SK-N-SH (cell line): ENCODE measurements around the gene CHST12. TPM values are rescaled to one million over a fixed set of nuclear protein-coding genes. Genes with fewer than 3 reads are reported as not detected.
"Not testable (repeated sequence)": the region's sequence is repeated elsewhere in the genome, so short reads cannot be mapped to it uniquely, and the experiment has no call there.

Source experiments
- CTCF ChIA-PET: fragments of 300-600, 350-600 bp; formaldehyde crosslinking; extraction: SDS; loops from one replicate; lab custom pipeline; 2021; lab: Yijun Ruan, JAX
- POLR2A ChIA-PET: fragments of 350-600 bp; sonication (Branson Sonifier 250); formaldehyde crosslinking; extraction: SDS; loops from one replicate; lab custom pipeline; 2020; ENCODE audit warnings: antibody characterized with exemption, inconsistent platforms; lab: Yijun Ruan, JAX
- DNase-seq: peaks from one replicate; pipeline ENCODE4 v3.0.0; 2012
- H2AFZ ChIP-seq: fragments of 200-600 bp; sonication (generic); 2 replicates; pipeline ENCODE4 v1.8.1; 2016; ENCODE audit warnings: antibody characterized with exemption, mild to moderate bottlenecking, low read depth
- H3F3A ChIP-seq: fragments of 200-600 bp; sonication (generic); replicated peaks from 2 replicates; pipeline ENCODE3; 2016; ENCODE audit warnings: antibody characterized with exemption, mild to moderate bottlenecking; ENCODE audit not compliant: insufficient read depth
- H3K27ac ChIP-seq, 2 experiments: fragments of 200-500 bp in 1 of 2; fragments of 200-600 bp in 1 of 2; sonication (Bioruptor generic) in 1 of 2; sonication (generic), shearing (Covaris generic) in 1 of 2; 2 replicates each; pipeline versions ENCODE4 v1.5.1 to v1.6.1; 2014 to 2016; ENCODE audit warnings: low read depth in 2 of 2, inconsistent platforms in 1 of 2, low read length in 1 of 2, mild to moderate bottlenecking in 1 of 2, mixed read lengths in 1 of 2
- H3K27me3 ChIP-seq: fragments of 200-600 bp; sonication (generic), shearing (Covaris generic); 2 replicates; pipeline ENCODE4 v1.6.1; 2016; ENCODE audit warnings: mixed run types; ENCODE audit not compliant: insufficient read depth
- H3K36me3 ChIP-seq, 2 experiments: fragments of 200-500 bp in 1 of 2; fragments of 200-600 bp in 1 of 2; sonication (Bioruptor generic) in 1 of 2; sonication (generic) in 1 of 2; replicated peaks in 1 of 2; 2 replicates each; pipeline versions ENCODE3 to v1.5.1; 2014 to 2016; ENCODE audit warnings: low read length in 1 of 2, mild to moderate bottlenecking in 1 of 2; ENCODE audit not compliant: insufficient read depth in 2 of 2, control insufficient read depth in 1 of 2
- H3K4me1 ChIP-seq, 2 experiments: fragments of 200-500 bp in 1 of 2; fragments of 200-600 bp in 1 of 2; sonication (Bioruptor generic) in 1 of 2; sonication (generic), shearing (Covaris generic) in 1 of 2; 2 replicates each; pipeline versions ENCODE4 v1.5.1 to v1.6.1; 2014 to 2016; ENCODE audit warnings: low read depth in 1 of 2, low read length in 1 of 2, mixed run types in 1 of 2; ENCODE audit not compliant: insufficient read depth in 2 of 2, control insufficient read depth in 1 of 2
- H3K4me2 ChIP-seq: fragments of 200-600 bp; sonication (generic), shearing (Covaris generic); 2 replicates; pipeline ENCODE4 v1.6.1; 2017; ENCODE audit warnings: mixed run types
- H3K4me3 ChIP-seq, 2 experiments: fragments of 200-500 bp in 1 of 2; fragments of 200-600 bp in 1 of 2; sonication (Bioruptor generic) in 1 of 2; sonication (generic), shearing (Covaris generic) in 1 of 2; 2 replicates each; pipeline versions ENCODE4 v1.5.1 to v1.8.1; 2014 to 2016; ENCODE audit warnings: low read depth in 2 of 2, inconsistent platforms in 1 of 2, low read length in 1 of 2, mild to moderate bottlenecking in 1 of 2, mixed read lengths in 1 of 2, moderate library complexity in 1 of 2
- H3K79me2 ChIP-seq: fragments of 200-600 bp; sonication (generic); 2 replicates; pipeline ENCODE4 v1.8.1; 2017; ENCODE audit warnings: mild to moderate bottlenecking; ENCODE audit not compliant: insufficient read depth
- H3K9ac ChIP-seq: fragments of 200-600 bp; sonication (generic); 2 replicates; pipeline ENCODE4 v1.6.1; 2017; ENCODE audit warnings: mixed run types
- H3K9me2 ChIP-seq: fragments of 200-600 bp; sonication (generic); 2 replicates; pipeline ENCODE4 v1.6.1; 2017; ENCODE audit warnings: mixed run types
- H3K9me3 ChIP-seq: fragments of 200-600 bp; sonication (generic); 2 replicates; pipeline ENCODE4 v1.6.1; 2017; ENCODE audit warnings: mixed run types, mild to moderate bottlenecking, moderate library complexity
- H4K20me1 ChIP-seq: fragments of 200-600 bp; sonication (generic); 2 replicates; pipeline ENCODE4 v1.6.1; 2017; ENCODE audit warnings: mild to moderate bottlenecking, mixed run types; ENCODE audit not compliant: insufficient read depth
- CHD2 ChIP-seq: fragments of 150-350 bp; IDR thresholded peaks from 2 replicates; pipeline ENCODE4 v1.6.1; 2018; ENCODE audit warnings: low read length; ENCODE audit not compliant: partially characterized antibody
- FOSL2 ChIP-seq: IDR thresholded peaks from 2 replicates; pipeline ENCODE4 v1.4.0; 2012; ENCODE audit warnings: low read depth, mild to moderate bottlenecking, moderate library complexity, borderline replicate concordance
- JUND ChIP-seq: IDR thresholded peaks from 2 replicates; pipeline ENCODE4 v1.4.0; 2012
- SMC3 ChIP-seq: IDR thresholded peaks from 2 replicates; pipeline ENCODE4 v1.6.1; 2012; ENCODE audit warnings: low read depth, low read length, improper control_type of control experiment
- TCF12 ChIP-seq: IDR thresholded peaks from 2 replicates; pipeline ENCODE4 v1.4.0; 2012
- WGBS: methylation state at CpG from one replicate; pipeline ENCODE4 v1.1.6; 2017; ENCODE audit warnings: low lambda C conversion rate; 5-methylcytosine and 5-hydroxymethylcytosine counted together
- polyA plus RNA-seq, 3 experiments: library from polyadenylated mRNA; depleted of rRNA; stranded (reverse); fragments of >200 nt; gene quantifications; 2 replicates each; pipeline ENCODE4 v1.2.3, GENCODE V29; 2012

CHST12 gene
- polyA plus RNA-seq, 1 of the 3 experiments (the other 2 are of a cell fraction), result 32.7 TPM

DNA sequence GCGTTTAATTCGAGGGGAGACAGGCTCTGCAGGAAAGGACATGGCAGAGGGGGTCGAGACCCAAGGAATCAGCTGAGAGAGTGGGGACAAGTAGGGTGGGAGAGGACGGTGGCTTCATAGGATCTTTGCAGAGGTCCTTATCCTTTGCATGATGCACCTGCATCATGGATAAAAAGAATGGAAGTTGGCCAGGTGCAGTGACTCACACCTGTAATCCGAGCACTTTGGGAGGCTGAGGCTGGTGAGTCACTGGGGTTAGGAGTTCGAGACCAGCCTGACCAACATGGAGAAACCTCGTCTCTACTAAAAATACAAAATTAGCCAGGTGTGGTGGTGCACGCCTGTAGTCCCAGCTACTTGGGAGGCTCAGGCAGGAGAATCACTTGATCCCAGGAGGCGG lies 17.3 kb upstream of the CHST12 start:
- H3K4me1 ChIP-seq, result peaks cover 0 to 27% of the 10 kb centered on the region in 2 experiments; a peak in 1 of 4 replicates
- H3K9me3 ChIP-seq, H2AFZ ChIP-seq, H3K9ac ChIP-seq, H3K79me2 ChIP-seq, H3F3A ChIP-seq, POLR2A ChIA-PET, DNase-seq, H3K4me2 ChIP-seq, H3K9me2 ChIP-seq, H3K36me3 ChIP-seq, H3K27me3 ChIP-seq, H3K27ac ChIP-seq, H3K4me3 ChIP-seq, H4K20me1 ChIP-seq: not testable (repeated sequence)
- CTCF ChIA-PET, result interaction anchor here (0.7 to 1.5 kb wide), 3 partner anchors 9 to 62 kb away, joined by 3 to 4 read pairs (median 3); no protein-coding TSS in a partner anchor
- WGBS, result 81% methylated on average over 9 of the region's 9 CpGs
- TF ChIP-seq JUND (peak; percentile 27; the same call in 1 of the 2 replicates), FOSL2 (peak; percentile 53; the same call in 1 of the 2 replicates)

DNA sequence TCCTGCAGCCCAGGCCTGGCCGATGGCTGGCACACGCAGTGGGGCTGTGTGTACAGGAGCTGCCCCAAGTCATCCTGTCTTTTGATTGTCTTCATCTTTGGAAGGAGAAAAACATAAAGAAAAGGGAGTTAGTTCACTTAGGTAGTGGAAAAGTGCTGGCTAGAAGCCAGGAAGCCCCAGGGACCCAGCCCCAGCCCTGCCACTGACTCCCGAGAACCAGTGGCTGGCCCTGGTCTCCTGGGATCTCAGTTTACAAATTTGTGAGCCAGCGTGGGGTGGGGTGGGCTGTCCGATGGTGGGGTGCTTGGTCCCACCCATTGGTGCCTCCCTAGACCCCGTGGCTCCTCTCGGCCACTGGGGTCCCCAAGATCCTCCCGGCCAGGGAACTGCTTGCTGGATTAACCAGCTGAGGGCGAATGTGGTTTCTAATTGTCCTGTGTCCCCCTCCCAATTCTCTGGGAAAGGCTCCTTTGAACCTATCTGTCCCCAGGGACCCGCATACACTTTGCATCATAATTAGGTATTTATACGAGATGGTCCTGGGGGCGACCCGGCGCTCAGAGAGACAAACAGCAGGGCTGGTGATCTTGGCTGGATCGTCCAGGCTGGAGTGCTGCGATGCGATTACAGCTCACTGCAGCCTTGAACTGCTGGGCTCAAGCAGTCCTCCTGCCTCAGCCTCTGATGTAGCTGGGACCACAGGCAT lies 16.3 kb upstream of the CHST12 start:
- no peaks in the 10 kb centered on the region for H4K20me1 ChIP-seq
- no peaks in the 10 kb centered on the region for H3K27me3 ChIP-seq
- no peaks in the 10 kb centered on the region for H3K9me2 ChIP-seq
- no peak overlapping the region for H3K9ac ChIP-seq
- no peak overlapping the region for H2AFZ ChIP-seq
- peaks cover 0 to 27% of the 10 kb centered on the region in 2 experiments; a peak in 1 of 4 replicates for H3K4me1 ChIP-seq
- CTCF ChIA-PET, result interaction anchor here (1.3 to 1.5 kb wide), 2 partner anchors 8 to 82 kb away, joined by 3 to 5 read pairs; no protein-coding TSS in a partner anchor
- POLR2A ChIA-PET, result no interaction called here
- no peak overlapping the region for H3K4me3 ChIP-seq
- DNase-seq, result no peak
- no peak overlapping the region for H3K4me2 ChIP-seq
- H3K36me3 ChIP-seq, result peaks cover under 1 to 1% of the 10 kb centered on the region in 2 experiments
- no peaks in the 10 kb centered on the region for H3K9me3 ChIP-seq
- H3F3A ChIP-seq, result peaks cover 3% of the 10 kb centered on the region
- WGBS, result 87% methylated on average over 17 of the region's 17 CpGs
- no peaks in the 10 kb centered on the region for H3K79me2 ChIP-seq
- H3K27ac ChIP-seq, result no peak overlapping the region
- TF ChIP-seq SMC3, result no peak
- TF ChIP-seq CHD2, result no peak

DNA sequence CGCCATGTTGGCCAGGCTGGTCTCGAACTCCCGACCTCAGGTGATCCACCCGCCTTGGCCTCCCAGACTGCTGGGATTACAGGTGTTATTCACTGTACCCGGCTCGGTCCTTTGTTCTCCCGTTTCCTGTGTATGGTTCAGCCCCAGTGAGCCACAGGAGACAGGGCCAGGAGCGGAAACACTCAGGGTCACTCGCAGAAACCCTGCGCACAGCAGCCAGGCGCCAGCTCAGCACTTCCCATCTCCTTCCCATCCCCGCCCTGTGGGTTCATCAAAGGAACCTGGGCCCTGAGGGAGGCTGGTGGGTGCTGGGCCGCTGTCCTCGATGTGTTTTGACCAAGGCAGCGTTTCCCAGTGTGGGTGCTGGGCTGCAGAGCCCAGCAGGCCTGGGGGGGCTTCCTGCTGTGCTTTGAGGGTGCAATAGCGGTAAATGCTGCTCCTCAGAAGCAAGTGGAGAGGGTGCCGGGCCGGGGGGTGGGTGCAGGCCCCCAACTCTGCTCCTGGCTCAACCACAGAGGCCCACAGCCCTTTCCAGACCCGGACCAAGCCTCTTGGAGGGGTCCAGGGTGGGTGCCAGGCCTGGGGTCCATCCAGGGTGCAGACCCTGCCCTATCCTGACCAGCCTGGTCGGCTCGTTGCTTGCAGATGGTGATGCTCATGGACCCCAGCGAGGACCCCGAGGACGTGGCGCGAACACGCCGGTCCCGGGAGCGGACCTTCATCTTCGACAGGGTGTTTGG lies 15.3 kb upstream of the CHST12 start:
- 92% methylated on average over 20 of the region's 31 CpGs for WGBS
- no peak for DNase-seq

More for the DNA sequence above, 15.3 kb upstream of the CHST12 start:
- H3K27me3 ChIP-seq, result no peaks in the 10 kb centered on the region
- no peaks in the 10 kb centered on the region for H3K9me2 ChIP-seq
- H3K9me3 ChIP-seq, result no peaks in the 10 kb centered on the region
- H4K20me1 ChIP-seq, result no peaks in the 10 kb centered on the region
- ChIA-PET POLR2A (no interaction called here), CTCF (interaction anchor here (1.3 kb wide), 1 partner anchor 81 kb away, joined by 5 read pairs; no protein-coding TSS in a partner anchor)
- H3K79me2 ChIP-seq, result no peaks in the 10 kb centered on the region
- TF ChIP-seq TCF12 (no peak), FOSL2 (no peak), JUND (no peak)
- no peak overlapping the region for H2AFZ ChIP-seq
- H3K36me3 ChIP-seq, result no peaks in the 10 kb centered on the region
- H3F3A ChIP-seq, result peaks cover 2% of the 10 kb centered on the region
- H3K4me1 ChIP-seq, result peaks cover 0 to 27% of the 10 kb centered on the region in 2 experiments; a peak in 1 of 4 replicates
- H3K27ac ChIP-seq, result no peak overlapping the region
- no peak overlapping the region for H3K4me3 ChIP-seq
- no peak overlapping the region for H3K9ac ChIP-seq
- no peak overlapping the region for H3K4me2 ChIP-seq
